BE2C (cell line): Measurements from ENCODE around the gene UCHL3.

ENCODE experiments used
- DNase-seq: peaks from one replicate; pipeline ENCODE4 v3.0.0-alpha.2; 2020
- H3K27me3 ChIP-seq: fragments of 250-450 bp; sonication (Bioruptor Pico); 2 replicates; pipeline ENCODE4 v1.5.1; 2020; ENCODE audit warnings: mild to moderate bottlenecking
- H3K36me3 ChIP-seq: fragments of 250-450 bp; sonication (Bioruptor Pico); 2 replicates; pipeline ENCODE4 v1.5.1; 2020; ENCODE audit warnings: mild to moderate bottlenecking
- H3K4me1 ChIP-seq: fragments of 250-450 bp; sonication (Bioruptor Pico); 2 replicates; pipeline ENCODE4 v1.5.1; 2020
- H3K4me3 ChIP-seq: 2 replicates; pipeline ENCODE4 v1.5.1; 2011; ENCODE audit warnings: low read depth, low read length
- H3K9me3 ChIP-seq: fragments of 250-450 bp; sonication (Bioruptor Pico); 2 replicates; pipeline ENCODE4 v1.5.1; 2020
- TF ChIP-seq, protein P1 (sequence below): IDR thresholded peaks from 2 replicates; pipeline ENCODE4 v1.5.1; 2012; ENCODE audit warnings: mild to moderate bottlenecking, low read depth, low read length

The UCHL3 gene

GRCh38 chr13:75511051-75511625, 38.5 kb upstream of the UCHL3 start:
- no peaks in the 10 kb centered on the region for H3K36me3 ChIP-seq
- no peaks in the 10 kb centered on the region; the same call in 1 of the 2 replicates for H3K27me3 ChIP-seq
- H3K9me3 ChIP-seq: no peaks in the 10 kb centered on the region
- DNase-seq: no peak
- TF ChIP-seq, protein P1, sequence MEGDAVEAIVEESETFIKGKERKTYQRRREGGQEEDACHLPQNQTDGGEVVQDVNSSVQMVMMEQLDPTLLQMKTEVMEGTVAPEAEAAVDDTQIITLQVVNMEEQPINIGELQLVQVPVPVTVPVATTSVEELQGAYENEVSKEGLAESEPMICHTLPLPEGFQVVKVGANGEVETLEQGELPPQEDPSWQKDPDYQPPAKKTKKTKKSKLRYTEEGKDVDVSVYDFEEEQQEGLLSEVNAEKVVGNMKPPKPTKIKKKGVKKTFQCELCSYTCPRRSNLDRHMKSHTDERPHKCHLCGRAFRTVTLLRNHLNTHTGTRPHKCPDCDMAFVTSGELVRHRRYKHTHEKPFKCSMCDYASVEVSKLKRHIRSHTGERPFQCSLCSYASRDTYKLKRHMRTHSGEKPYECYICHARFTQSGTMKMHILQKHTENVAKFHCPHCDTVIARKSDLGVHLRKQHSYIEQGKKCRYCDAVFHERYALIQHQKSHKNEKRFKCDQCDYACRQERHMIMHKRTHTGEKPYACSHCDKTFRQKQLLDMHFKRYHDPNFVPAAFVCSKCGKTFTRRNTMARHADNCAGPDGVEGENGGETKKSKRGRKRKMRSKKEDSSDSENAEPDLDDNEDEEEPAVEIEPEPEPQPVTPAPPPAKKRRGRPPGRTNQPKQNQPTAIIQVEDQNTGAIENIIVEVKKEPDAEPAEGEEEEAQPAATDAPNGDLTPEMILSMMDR: no peak
- no peak overlapping the region for H3K4me3 ChIP-seq
- no peaks in the 10 kb centered on the region for H3K4me1 ChIP-seq

GRCh38 chr13:75512253-75512652, 37.3 kb upstream of the UCHL3 start:
- H3K4me1 ChIP-seq: no peaks in the 10 kb centered on the region
- no peaks in the 10 kb centered on the region; the same call in 1 of the 2 replicates for H3K27me3 ChIP-seq
- DNase-seq: no peak
- H3K4me3 ChIP-seq: no peak overlapping the region
- no peaks in the 10 kb centered on the region for H3K9me3 ChIP-seq
- no peaks in the 10 kb centered on the region for H3K36me3 ChIP-seq
- TF ChIP-seq, protein P1: no peak

DNA sequence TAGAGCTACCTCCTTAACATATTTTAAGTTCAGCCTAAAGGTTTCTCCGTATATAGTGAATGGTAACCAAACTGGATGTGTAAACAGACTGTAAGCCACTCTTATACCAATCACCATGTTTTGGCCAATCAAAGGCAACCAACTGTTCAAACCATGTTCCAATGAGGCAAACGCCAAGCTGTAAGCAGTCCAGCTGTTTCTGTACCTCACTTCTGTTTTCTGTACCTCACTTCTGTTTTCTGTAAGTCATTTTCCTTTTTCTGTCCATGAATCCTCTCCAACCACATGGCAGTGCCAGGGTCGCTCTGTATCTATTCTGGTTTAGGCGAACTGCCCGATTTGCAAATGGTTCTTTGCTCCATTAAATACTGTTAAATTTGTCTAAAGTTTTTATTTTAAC, 36.3 kb upstream of the UCHL3 start:
- Histone ChIP-seq H3K9me3 (no peaks in the 10 kb centered on the region), H3K4me3 (no peak overlapping the region), H3K27me3 (no peaks in the 10 kb centered on the region; the same call in 1 of the 2 replicates), H3K36me3 (no peaks in the 10 kb centered on the region), H3K4me1 (no peaks in the 10 kb centered on the region)
- TF ChIP-seq, protein P1: no peak
- DNase-seq: no peak

- TF ChIP-seq, protein P1: no peak
- Histone ChIP-seq H3K36me3 (no peaks in the 10 kb centered on the region), H3K4me3 (no peak overlapping the region), H3K9me3 (no peaks in the 10 kb centered on the region), H3K27me3 (no peaks in the 10 kb centered on the region; the same call in 1 of the 2 replicates), H3K4me1 (no peaks in the 10 kb centered on the region)
- DNase-seq: no peak
Measured at GRCh38 chr13:75514080-75514995, 35.3 kb upstream of the UCHL3 start.

- TF ChIP-seq, protein P1: no peak
- Histone ChIP-seq H3K4me3 (no peak overlapping the region), H3K9me3 (no peaks in the 10 kb centered on the region), H3K36me3 (no peaks in the 10 kb centered on the region), H3K4me1 (no peaks in the 10 kb centered on the region), H3K27me3 (no peaks in the 10 kb centered on the region)
- DNase-seq: no peak
Measured at GRCh38 chr13:75518439-75519088, 31.0 kb upstream of the UCHL3 start.

DNA sequence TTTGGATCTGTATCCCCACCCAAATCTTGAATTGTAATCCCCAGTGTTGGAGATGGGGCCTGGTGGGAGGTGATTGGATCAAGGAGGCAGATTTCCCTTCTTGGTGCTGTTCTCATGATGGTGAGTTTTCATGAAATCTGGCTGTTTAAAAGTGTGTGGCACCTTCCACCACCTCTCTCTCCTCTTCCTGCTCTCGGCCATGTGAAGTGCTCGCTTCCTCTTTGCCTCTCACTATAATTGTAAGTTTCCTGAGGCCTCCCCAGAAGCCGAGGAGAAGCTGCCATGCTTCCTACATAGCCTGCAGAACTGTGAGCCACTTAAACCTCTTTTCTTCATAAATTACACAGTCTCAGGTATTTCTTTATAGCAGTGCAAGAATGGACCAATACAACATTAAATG, 27.6 kb upstream of the UCHL3 start:
- H3K9me3 ChIP-seq: no peaks in the 10 kb centered on the region
- H3K4me3 ChIP-seq: no peak overlapping the region
- TF ChIP-seq, protein P1: no peak
- no peaks in the 10 kb centered on the region for H3K36me3 ChIP-seq
- H3K4me1 ChIP-seq: no peaks in the 10 kb centered on the region
- DNase-seq: no peak
- no peaks in the 10 kb centered on the region for H3K27me3 ChIP-seq
